HepG2 (cell line): Measurements from ENCODE around the gene HPS3. TPM values are rescaled to one million over a fixed set of nuclear protein-coding genes. Genes with fewer than 3 reads are reported as not detected.
A peak's percentile ranks its signal among the peaks of the same experiment; 100 is the strongest.

Experiments
- AHR ChIP-seq: IDR thresholded peaks from 2 replicates; pipeline ENCODE4 v1.6.1; 2018; ENCODE audit warnings: missing genetic modification reagents, missing compliant biosample characterization
- BCLAF1 ChIP-seq: fragments of 450-650 bp; IDR thresholded peaks from 2 replicates; pipeline ENCODE4 v1.6.1; 2017; ENCODE audit warnings: mild to moderate bottlenecking
- BHLHE40 ChIP-seq: IDR thresholded peaks from 2 replicates; pipeline ENCODE4 v1.6.1; 2011; ENCODE audit warnings: low read length, improper control_type of control experiment
- HDAC6 ChIP-seq: fragments of 200-600 bp; sonication (generic); IDR thresholded peaks from 2 replicates; pipeline ENCODE4 v1.7.0; 2017; ENCODE audit warnings: mild to moderate bottlenecking, antibody characterized with exemption, low read length, low read depth
- PHF5A ChIP-seq: IDR thresholded peaks from one replicate; pipeline ENCODE4 v1.6.1; 2018; ENCODE audit warnings: low read depth, missing genetic modification reagents; ENCODE audit not compliant: unreplicated experiment
- SIX1 ChIP-seq: sonication (generic); formaldehyde crosslinking; IDR thresholded peaks from 2 replicates; pipeline ENCODE4 v1.4.0; 2020; ENCODE audit warnings: missing genetic modification reagents, borderline replicate concordance
- ZBTB44 ChIP-seq: sonication (generic); formaldehyde crosslinking; IDR thresholded peaks from 2 replicates; pipeline ENCODE4 v1.4.0; 2020; ENCODE audit warnings: missing genetic modification reagents
- ZNF496 ChIP-seq: sonication (generic); formaldehyde crosslinking; IDR thresholded peaks from 2 replicates; pipeline ENCODE4 v1.8.1; 2023; ENCODE audit warnings: mild to moderate bottlenecking, moderate library complexity, missing genetic modification reagents; ENCODE audit not compliant: insufficient replicate concordance
- ZNF687 ChIP-seq: sonication (generic); formaldehyde crosslinking; IDR thresholded peaks from 2 replicates; pipeline ENCODE4 v1.5.1; 2020; ENCODE audit warnings: mild to moderate bottlenecking, missing genetic modification reagents, moderate library complexity
- ZNF841 ChIP-seq: sonication (generic); formaldehyde crosslinking; IDR thresholded peaks from 2 replicates; pipeline ENCODE4 v1.8.1; 2023; ENCODE audit warnings: missing genetic modification reagents, borderline replicate concordance
- polyA plus RNA-seq, 8 experiments: library from polyadenylated mRNA; depleted of rRNA in 3 of 8; stranded (reverse) in 7 of 8; unstranded in 1 of 8; fragments of >200 nt; fragmentation: Illumina TruSeq in 4 of 8; extraction: Trizol in 4 of 8; gene quantifications; 2 replicates each; pipeline versions ENCODE4 v1.2.1 to v1.2.3, GENCODE V29; 2011 to 2016; ENCODE audit warnings: low read depth in 4 of 8, missing spikeins in 1 of 8, mixed read lengths in 1 of 8; ENCODE audit not compliant: insufficient read depth in 1 of 8
- total RNA-seq, 5 experiments: library from RNA; depleted of rRNA; stranded (reverse); fragments of >200 nt; fragmentation: Illumina TruSeq; extraction: Trizol; gene quantifications; 2 replicates each; pipeline ENCODE4 v1.2.3, GENCODE V29; 2016; ENCODE audit warnings: low read depth in 1 of 5
- TF ChIP-seq, protein P1 (sequence below): sonication (generic); formaldehyde crosslinking; IDR thresholded peaks from 2 replicates; pipeline ENCODE4 v1.4.0; 2020; ENCODE audit warnings: missing genetic modification reagents, borderline replicate concordance
- TF ChIP-seq, protein P2 (sequence below): sonication (generic); formaldehyde crosslinking; IDR thresholded peaks from 2 replicates; pipeline ENCODE4 v1.4.0; 2020; ENCODE audit warnings: missing genetic modification reagents, borderline replicate concordance

The HPS3 gene
- total and polyA plus RNA-seq, 2 of the 13 experiments (the other 11 are each of a cell fraction or from before 2014, with no cell fraction given) = 9.5 to 18.9 TPM

DNA sequence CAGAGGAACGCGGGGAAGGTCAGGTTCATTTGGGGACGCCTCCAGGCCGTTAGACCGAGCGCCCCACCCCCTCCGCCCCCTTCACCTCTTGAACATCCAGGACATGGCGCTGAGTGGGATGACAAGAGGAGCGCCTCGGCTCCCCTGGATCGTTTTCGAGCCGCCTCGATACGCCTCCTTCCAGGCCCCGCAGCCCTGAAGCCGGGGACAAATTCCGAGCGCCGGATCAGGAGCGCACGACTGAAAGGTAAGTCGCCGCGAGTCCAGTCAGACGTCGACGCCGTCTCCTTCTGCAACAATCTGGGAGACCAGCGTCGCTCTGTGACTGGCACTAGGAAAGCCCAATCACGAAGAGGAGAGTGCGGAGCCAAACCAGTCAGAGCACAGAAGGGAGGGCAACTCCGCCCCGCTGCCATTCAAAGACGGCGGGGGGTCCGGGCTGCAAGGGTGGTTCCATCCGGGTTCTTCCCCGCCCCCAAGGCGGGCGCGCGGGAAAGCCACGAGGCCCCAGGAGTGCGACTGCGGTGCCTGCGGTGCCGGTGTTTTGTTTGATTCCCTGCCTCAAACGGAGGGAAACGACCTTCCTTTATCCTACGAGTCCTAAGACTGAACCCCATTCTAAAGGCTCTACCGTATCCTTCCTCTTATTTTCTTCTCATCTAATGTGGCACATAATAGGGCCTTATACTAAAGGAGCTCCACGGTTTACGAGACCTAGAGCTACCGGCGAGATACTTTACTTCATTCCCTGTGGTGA, 43.0 kb upstream of the HPS3 start, which contains the start of gene HLTF (continued):
- TF ChIP-seq BCLAF1 (no peak), ZBTB44 (CRISPR knock-in tag) (peak; percentile 83; the same call in 1 of the 2 replicates), SIX1 (CRISPR knock-in tag) (0 out of 2 replicates have a peak, but pooled peaks have one; percentile 26), ZNF687 (CRISPR knock-in tag) (peak; percentile 99), ZNF841 (CRISPR knock-in tag) (peak; percentile 70; the same call in 1 of the 2 replicates), BHLHE40 (no peak), AHR (peak; percentile 84; the same call in 1 of the 2 replicates), PHF5A (CRISPR knock-in tag) (no peak), ZNF496 (CRISPR knock-in tag) (no peak), HDAC6 (no peak)
- TF ChIP-seq, protein P1, sequence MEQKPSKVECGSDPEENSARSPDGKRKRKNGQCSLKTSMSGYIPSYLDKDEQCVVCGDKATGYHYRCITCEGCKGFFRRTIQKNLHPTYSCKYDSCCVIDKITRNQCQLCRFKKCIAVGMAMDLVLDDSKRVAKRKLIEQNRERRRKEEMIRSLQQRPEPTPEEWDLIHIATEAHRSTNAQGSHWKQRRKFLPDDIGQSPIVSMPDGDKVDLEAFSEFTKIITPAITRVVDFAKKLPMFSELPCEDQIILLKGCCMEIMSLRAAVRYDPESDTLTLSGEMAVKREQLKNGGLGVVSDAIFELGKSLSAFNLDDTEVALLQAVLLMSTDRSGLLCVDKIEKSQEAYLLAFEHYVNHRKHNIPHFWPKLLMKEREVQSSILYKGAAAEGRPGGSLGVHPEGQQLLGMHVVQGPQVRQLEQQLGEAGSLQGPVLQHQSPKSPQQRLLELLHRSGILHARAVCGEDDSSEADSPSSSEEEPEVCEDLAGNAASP (CRISPR knock-in tag) = peak; percentile 13
- TF ChIP-seq, protein P2, sequence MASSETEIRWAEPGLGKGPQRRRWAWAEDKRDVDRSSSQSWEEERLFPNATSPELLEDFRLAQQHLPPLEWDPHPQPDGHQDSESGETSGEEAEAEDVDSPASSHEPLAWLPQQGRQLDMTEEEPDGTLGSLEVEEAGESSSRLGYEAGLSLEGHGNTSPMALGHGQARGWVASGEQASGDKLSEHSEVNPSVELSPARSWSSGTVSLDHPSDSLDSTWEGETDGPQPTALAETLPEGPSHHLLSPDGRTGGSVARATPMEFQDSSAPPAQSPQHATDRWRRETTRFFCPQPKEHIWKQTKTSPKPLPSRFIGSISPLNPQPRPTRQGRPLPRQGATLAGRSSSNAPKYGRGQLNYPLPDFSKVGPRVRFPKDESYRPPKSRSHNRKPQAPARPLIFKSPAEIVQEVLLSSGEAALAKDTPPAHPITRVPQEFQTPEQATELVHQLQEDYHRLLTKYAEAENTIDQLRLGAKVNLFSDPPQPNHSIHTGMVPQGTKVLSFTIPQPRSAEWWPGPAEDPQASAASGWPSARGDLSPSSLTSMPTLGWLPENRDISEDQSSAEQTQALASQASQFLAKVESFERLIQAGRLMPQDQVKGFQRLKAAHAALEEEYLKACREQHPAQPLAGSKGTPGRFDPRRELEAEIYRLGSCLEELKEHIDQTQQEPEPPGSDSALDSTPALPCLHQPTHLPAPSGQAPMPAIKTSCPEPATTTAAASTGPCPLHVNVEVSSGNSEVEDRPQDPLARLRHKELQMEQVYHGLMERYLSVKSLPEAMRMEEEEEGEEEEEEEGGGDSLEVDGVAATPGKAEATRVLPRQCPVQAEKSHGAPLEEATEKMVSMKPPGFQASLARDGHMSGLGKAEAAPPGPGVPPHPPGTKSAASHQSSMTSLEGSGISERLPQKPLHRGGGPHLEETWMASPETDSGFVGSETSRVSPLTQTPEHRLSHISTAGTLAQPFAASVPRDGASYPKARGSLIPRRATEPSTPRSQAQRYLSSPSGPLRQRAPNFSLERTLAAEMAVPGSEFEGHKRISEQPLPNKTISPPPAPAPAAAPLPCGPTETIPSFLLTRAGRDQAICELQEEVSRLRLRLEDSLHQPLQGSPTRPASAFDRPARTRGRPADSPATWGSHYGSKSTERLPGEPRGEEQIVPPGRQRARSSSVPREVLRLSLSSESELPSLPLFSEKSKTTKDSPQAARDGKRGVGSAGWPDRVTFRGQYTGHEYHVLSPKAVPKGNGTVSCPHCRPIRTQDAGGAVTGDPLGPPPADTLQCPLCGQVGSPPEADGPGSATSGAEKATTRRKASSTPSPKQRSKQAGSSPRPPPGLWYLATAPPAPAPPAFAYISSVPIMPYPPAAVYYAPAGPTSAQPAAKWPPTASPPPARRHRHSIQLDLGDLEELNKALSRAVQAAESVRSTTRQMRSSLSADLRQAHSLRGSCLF (CRISPR knock-in tag) = peak; percentile 93; the same call in 1 of the 2 replicates
